ENCODE results near the gene SIRT1.

The SIRT1 gene

DNA sequence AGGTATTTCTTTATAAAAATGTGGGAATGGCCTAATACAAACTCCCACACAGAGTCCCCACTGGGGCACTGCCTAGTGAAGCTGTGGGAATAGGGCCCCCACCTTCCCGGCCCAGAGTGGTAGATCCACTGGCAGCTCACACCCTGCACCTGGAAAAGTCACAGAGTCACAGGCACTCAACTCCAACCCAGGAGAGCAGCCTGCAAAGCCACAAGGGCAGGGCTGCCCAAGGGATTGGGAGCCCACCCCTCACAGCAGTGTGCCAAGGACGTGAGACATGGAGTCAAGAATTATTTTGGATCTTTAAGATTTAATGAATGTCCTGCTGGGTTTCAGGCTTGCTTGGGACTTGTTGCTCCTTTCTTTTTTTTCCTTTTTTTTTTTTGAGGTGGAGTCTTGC is 41.2 kb upstream of the SIRT1 start:
- Histone ChIP-seq H3K23ac (ENCODE audit: low read length in 2 of 2) (no peak overlapping the region), H3K36me3 (ENCODE audit: control insufficient read depth in 1 of 2, insufficient read depth in 2 of 2, low read depth in 1 of 2, low read length in 2 of 2) (no peaks in the 10 kb centered on the region), H3K4me2 (ENCODE audit: low read length, poor library complexity, severe bottlenecking) (no peak overlapping the region), H2BK12ac (ENCODE audit: low read length in 2 of 2) (no peak overlapping the region), H4K8ac (ENCODE audit: low read length) (no peak overlapping the region), H2BK15ac (ENCODE audit: low read depth, poor library complexity, severe bottlenecking) (no peak overlapping the region), H3K79me1 (replicated peaks; ENCODE audit: low read length, poor library complexity, severe bottlenecking) (no peaks in the 10 kb centered on the region), H3K4me1 (ENCODE audit: control insufficient read depth, insufficient read depth, low read depth, low read length) (no peaks in the 10 kb centered on the region), H2AK5ac (ENCODE audit: low read length, severe bottlenecking) (no peak overlapping the region), H3K9ac (ENCODE audit: low read length) (no peak overlapping the region), H3K14ac (ENCODE audit: low read length in 2 of 2) (no peak overlapping the region), H3K4ac (ENCODE audit: low read depth in 1 of 2, low read length in 2 of 2) (no peak overlapping the region), H4K91ac (ENCODE audit: low read length) (no peak overlapping the region), H3K27ac (ENCODE audit: low read length, poor library complexity, severe bottlenecking) (no peak overlapping the region), H3K9me3 (ENCODE audit: control insufficient read depth, low read length) (peaks cover 6% of the 10 kb centered on the region), H3K27me3 (ENCODE audit: control insufficient read depth in 1 of 2, insufficient read depth in 1 of 2, low read length in 2 of 2) (no peaks in the 10 kb centered on the region), H3K18ac (ENCODE audit: low read depth in 1 of 2, low read length in 2 of 2) (no peak overlapping the region), H2BK120ac (ENCODE audit: low read depth, low read length) (no peak overlapping the region), H2BK5ac (ENCODE audit: low read depth, low read length, poor library complexity, severe bottlenecking) (no peak overlapping the region), H3K4me3 (ENCODE audit: insufficient read depth in 1 of 2, low read depth in 1 of 2, low read length in 2 of 2) (no peak overlapping the region), H2AFZ (ENCODE audit: low read depth, low read length) (no peak overlapping the region)
- 84% methylated on average over 2 of the region's 2 CpGs for WGBS
- no peak for DNase-seq

DNA sequence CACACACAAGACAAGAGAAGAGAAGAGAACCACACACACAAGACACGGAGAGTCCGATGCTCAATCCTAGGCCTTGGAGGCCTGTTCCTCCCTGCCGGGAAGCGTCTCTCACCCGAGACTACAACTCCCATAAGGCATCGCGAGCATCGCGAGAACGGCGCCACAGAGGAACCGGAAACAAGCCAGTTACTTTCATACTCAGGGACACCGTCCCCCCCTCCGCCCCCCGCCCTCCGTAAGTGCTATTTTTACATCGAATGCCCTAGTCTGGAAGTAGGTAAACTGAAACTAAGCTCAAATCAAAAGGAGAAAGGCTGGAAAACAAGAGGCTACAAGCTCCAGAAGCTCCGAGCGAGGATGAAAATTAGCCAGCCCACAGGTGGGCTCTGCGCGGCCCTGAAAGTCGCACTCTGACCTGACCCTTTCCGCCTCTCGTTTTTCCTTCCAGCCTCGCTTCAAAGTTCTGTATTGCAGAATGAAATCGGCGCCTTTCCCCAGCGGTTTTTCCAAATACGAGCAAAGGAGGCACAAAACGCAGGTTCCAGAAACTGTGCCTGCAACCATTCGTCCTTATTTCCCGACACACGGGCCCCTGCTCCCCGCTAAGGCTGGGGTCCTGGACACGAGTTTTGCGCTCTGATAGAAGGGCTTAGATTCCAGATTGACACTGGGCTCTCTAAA is 35.0 kb upstream of the SIRT1 start:
- DNase-seq: peak; percentile 95
- Histone ChIP-seq H2BK5ac (ENCODE audit: low read depth, low read length, poor library complexity, severe bottlenecking) (peak overlapping the region; percentile 87), H2BK120ac (ENCODE audit: low read depth, low read length) (no peak overlapping the region), H3K14ac (ENCODE audit: low read length in 2 of 2) (peak overlapping the region; percentile 39 to 87), H2AK5ac (ENCODE audit: low read length, severe bottlenecking) (no peak overlapping the region), H3K4me3 (ENCODE audit: insufficient read depth in 1 of 2, low read depth in 1 of 2, low read length in 2 of 2) (peak overlapping the region; percentile 63 to 96), H3K4me2 (ENCODE audit: low read length, poor library complexity, severe bottlenecking) (peak overlapping the region; percentile 74), H2AFZ (ENCODE audit: low read depth, low read length) (peak overlapping the region; percentile 80), H3K4me1 (ENCODE audit: control insufficient read depth, insufficient read depth, low read depth, low read length) (no peaks in the 10 kb centered on the region), H3K27me3 (ENCODE audit: control insufficient read depth in 1 of 2, insufficient read depth in 1 of 2, low read length in 2 of 2) (no peaks in the 10 kb centered on the region), H4K91ac (ENCODE audit: low read length) (peak overlapping the region; percentile 1), H3K9ac (ENCODE audit: low read length) (peak overlapping the region; percentile 98), H4K8ac (ENCODE audit: low read length) (peak overlapping the region; percentile 91), H3K79me1 (replicated peaks; ENCODE audit: low read length, poor library complexity, severe bottlenecking) (no peaks in the 10 kb centered on the region), H3K4ac (ENCODE audit: low read depth in 1 of 2, low read length in 2 of 2) (peak overlapping the region; percentile 76 to 89), H3K9me3 (ENCODE audit: control insufficient read depth, low read length) (no peaks in the 10 kb centered on the region), H3K36me3 (ENCODE audit: control insufficient read depth in 1 of 2, insufficient read depth in 2 of 2, low read depth in 1 of 2, low read length in 2 of 2) (no peaks in the 10 kb centered on the region), H3K23ac (ENCODE audit: low read length in 2 of 2) (no peak overlapping the region), H3K18ac (ENCODE audit: low read depth in 1 of 2, low read length in 2 of 2) (peak overlapping the region; percentile 7 to 50), H2BK12ac (ENCODE audit: low read length in 2 of 2) (no peak overlapping the region), H2BK15ac (ENCODE audit: low read depth, poor library complexity, severe bottlenecking) (no peak overlapping the region), H3K27ac (ENCODE audit: low read length, poor library complexity, severe bottlenecking) (peak overlapping the region; percentile 98)
- 4% methylated on average over 31 of the region's 36 CpGs for WGBS

DNA sequence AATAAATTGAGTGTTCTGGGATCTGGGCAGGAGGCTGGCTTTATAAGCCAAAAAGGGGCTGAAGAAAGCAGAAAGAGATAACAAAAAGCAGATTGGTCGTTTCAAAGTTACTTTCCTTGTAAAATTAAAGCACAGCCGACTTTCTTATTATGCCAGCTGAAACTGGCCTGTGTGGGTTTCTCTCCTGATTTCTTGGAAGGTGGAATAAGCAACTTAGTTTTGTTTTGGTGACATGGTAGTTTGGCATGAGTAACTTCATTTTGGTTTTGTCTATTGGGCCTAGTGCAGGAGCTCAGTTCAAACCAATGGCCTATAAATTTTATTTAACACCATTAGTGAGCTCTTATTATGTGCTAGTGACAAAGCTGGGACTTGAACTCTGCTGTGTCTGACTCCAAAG is 33.3 kb upstream of the SIRT1 start:
- no peak overlapping the region for H3K14ac ChIP-seq (ENCODE audit: low read length in 2 of 2)
- H2BK15ac ChIP-seq (ENCODE audit: low read depth, poor library complexity, severe bottlenecking): no peak overlapping the region
- no peaks in the 10 kb centered on the region for H3K79me1 ChIP-seq (replicated peaks; ENCODE audit: low read length, poor library complexity, severe bottlenecking)
- H3K4ac ChIP-seq (ENCODE audit: low read depth in 1 of 2, low read length in 2 of 2): no peak overlapping the region
- no peak overlapping the region for H2BK120ac ChIP-seq (ENCODE audit: low read depth, low read length)
- H3K36me3 ChIP-seq (ENCODE audit: control insufficient read depth in 1 of 2, insufficient read depth in 2 of 2, low read depth in 1 of 2, low read length in 2 of 2): no peaks in the 10 kb centered on the region
- H3K9ac ChIP-seq (ENCODE audit: low read length): no peak overlapping the region
- H4K8ac ChIP-seq (ENCODE audit: low read length): no peak overlapping the region
- no peak overlapping the region for H2BK12ac ChIP-seq (ENCODE audit: low read length in 2 of 2)
- 90% methylated on average over 2 of the region's 2 CpGs for WGBS
- H3K23ac ChIP-seq (ENCODE audit: low read length in 2 of 2): no peak overlapping the region
- H3K27ac ChIP-seq (ENCODE audit: low read length, poor library complexity, severe bottlenecking): no peak overlapping the region
- H3K4me1 ChIP-seq (ENCODE audit: control insufficient read depth, insufficient read depth, low read depth, low read length): no peaks in the 10 kb centered on the region
- H3K27me3 ChIP-seq (ENCODE audit: control insufficient read depth in 1 of 2, insufficient read depth in 1 of 2, low read length in 2 of 2): no peaks in the 10 kb centered on the region
- H3K4me2 ChIP-seq (ENCODE audit: low read length, poor library complexity, severe bottlenecking): no peak overlapping the region
- no peak overlapping the region for H2BK5ac ChIP-seq (ENCODE audit: low read depth, low read length, poor library complexity, severe bottlenecking)
- H3K9me3 ChIP-seq (ENCODE audit: control insufficient read depth, low read length): no peaks in the 10 kb centered on the region
- H4K91ac ChIP-seq (ENCODE audit: low read length): no peak overlapping the region
- no peak for DNase-seq
- H3K4me3 ChIP-seq (ENCODE audit: insufficient read depth in 1 of 2, low read depth in 1 of 2, low read length in 2 of 2): no peak overlapping the region
- H2AK5ac ChIP-seq (ENCODE audit: low read length, severe bottlenecking): no peak overlapping the region
- no peak overlapping the region for H3K18ac ChIP-seq (ENCODE audit: low read depth in 1 of 2, low read length in 2 of 2)
- no peak overlapping the region for H2AFZ ChIP-seq (ENCODE audit: low read depth, low read length)

DNA sequence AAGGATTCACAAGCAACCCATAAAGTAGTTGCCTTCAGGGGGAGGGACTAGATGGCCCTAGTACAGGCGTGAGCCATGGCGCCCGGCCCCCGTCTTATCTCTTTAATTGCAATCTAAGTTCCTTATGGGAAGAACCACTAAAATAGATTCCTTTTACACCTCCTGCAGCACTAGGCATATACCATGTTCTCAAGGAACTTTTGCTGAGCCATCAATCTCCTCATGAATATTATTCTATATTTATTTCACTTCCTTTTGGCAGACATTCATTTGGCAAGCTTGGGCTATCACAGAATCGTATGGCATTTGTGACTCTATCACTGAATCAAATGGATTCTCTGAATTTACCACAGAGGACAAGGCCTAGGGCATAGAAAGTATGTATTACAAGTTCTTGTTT is 31.7 kb upstream of the SIRT1 start:
- H3K4me2 ChIP-seq (ENCODE audit: low read length, poor library complexity, severe bottlenecking): no peak overlapping the region
- no peaks in the 10 kb centered on the region for H3K79me1 ChIP-seq (replicated peaks; ENCODE audit: low read length, poor library complexity, severe bottlenecking)
- H3K36me3 ChIP-seq (ENCODE audit: control insufficient read depth in 1 of 2, insufficient read depth in 2 of 2, low read depth in 1 of 2, low read length in 2 of 2): no peaks in the 10 kb centered on the region

More for the DNA sequence above, 31.7 kb upstream of the SIRT1 start:
- H3K27me3 ChIP-seq (ENCODE audit: control insufficient read depth in 1 of 2, insufficient read depth in 1 of 2, low read length in 2 of 2): no peaks in the 10 kb centered on the region
- H2BK120ac ChIP-seq (ENCODE audit: low read depth, low read length): no peak overlapping the region
- H3K4me1 ChIP-seq (ENCODE audit: control insufficient read depth, insufficient read depth, low read depth, low read length): no peaks in the 10 kb centered on the region
- no peak overlapping the region for H3K4ac ChIP-seq (ENCODE audit: low read depth in 1 of 2, low read length in 2 of 2)
- H3K4me3 ChIP-seq (ENCODE audit: insufficient read depth in 1 of 2, low read depth in 1 of 2, low read length in 2 of 2): no peak overlapping the region
- H4K8ac ChIP-seq (ENCODE audit: low read length): no peak overlapping the region
- H2AFZ ChIP-seq (ENCODE audit: low read depth, low read length): no peak overlapping the region
- no peak overlapping the region for H2BK12ac ChIP-seq (ENCODE audit: low read length in 2 of 2)
- no peak overlapping the region for H2AK5ac ChIP-seq (ENCODE audit: low read length, severe bottlenecking)
- H3K9me3 ChIP-seq (ENCODE audit: control insufficient read depth, low read length): no peaks in the 10 kb centered on the region
- no peak overlapping the region for H3K18ac ChIP-seq (ENCODE audit: low read depth in 1 of 2, low read length in 2 of 2)
- no peak overlapping the region for H4K91ac ChIP-seq (ENCODE audit: low read length)
- no peak for DNase-seq
- WGBS: 91% methylated on average over 2 of the region's 5 CpGs
- no peak overlapping the region for H2BK15ac ChIP-seq (ENCODE audit: low read depth, poor library complexity, severe bottlenecking)
- H3K27ac ChIP-seq (ENCODE audit: low read length, poor library complexity, severe bottlenecking): no peak overlapping the region
- no peak overlapping the region for H2BK5ac ChIP-seq (ENCODE audit: low read depth, low read length, poor library complexity, severe bottlenecking)
- H3K23ac ChIP-seq (ENCODE audit: low read length in 2 of 2): no peak overlapping the region
- no peak overlapping the region for H3K9ac ChIP-seq (ENCODE audit: low read length)
- H3K14ac ChIP-seq (ENCODE audit: low read length in 2 of 2): no peak overlapping the region

Measured in mesenchymal stem cell (in vitro differentiated cells and primary cell).